GM06990 (cell line): Measurements from ENCODE around the gene PGA4.
"Not testable (repeated sequence)": the region's sequence is repeated elsewhere in the genome, so short reads cannot be mapped to it uniquely, and the experiment has no call there.

Experiments used
- DNase-seq: peaks from one replicate; pipeline ENCODE4 v3.0.0-alpha.2; 2011; ENCODE audit not compliant: insufficient read length; ENCODE audit errors: extremely low read depth
- H3K27me3 ChIP-seq: replicated peaks from 2 replicates; pipeline ENCODE4 v1.6.0; 2011; ENCODE audit warnings: low read length; ENCODE audit not compliant: control insufficient read depth, insufficient read depth
- H3K36me3 ChIP-seq: 2 replicates; pipeline ENCODE4 v1.5.1; 2011; ENCODE audit warnings: low read length; ENCODE audit not compliant: control insufficient read depth, insufficient read depth
- H3K4me3 ChIP-seq: replicated peaks from 2 replicates; pipeline ENCODE4 v1.5.1; 2011; ENCODE audit warnings: low read depth, mild to moderate bottlenecking, control low read depth, low read length
- TF ChIP-seq, protein P1 (sequence below): IDR thresholded peaks from 2 replicates; pipeline ENCODE4 v1.5.1; 2011; ENCODE audit warnings: low read length, control low read depth, mild to moderate bottlenecking, inconsistent platforms; ENCODE audit not compliant: insufficient read depth, poor library complexity, severe bottlenecking

Gene PGA4

DNA sequence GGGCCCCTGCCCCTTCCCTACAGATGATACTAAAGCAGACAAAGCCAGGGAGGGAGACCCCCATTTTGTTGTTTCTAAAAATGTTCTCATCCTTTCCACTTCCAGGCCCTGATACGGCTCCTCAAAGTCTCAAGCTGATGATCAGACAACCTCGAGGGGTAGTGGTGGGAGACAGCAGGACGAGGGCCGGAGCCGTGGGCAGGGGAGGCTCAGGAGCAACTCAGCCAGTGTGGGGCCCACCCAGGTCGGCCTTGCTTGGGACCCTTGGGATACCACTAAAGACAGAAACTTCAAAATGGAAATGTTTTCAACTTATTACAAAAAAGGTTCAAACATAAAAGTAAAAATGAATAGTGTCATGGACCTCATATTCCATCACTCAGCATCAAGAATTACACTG, 45.7 kb upstream of the PGA4 start:
- DNase-seq, result no peak

DNA sequence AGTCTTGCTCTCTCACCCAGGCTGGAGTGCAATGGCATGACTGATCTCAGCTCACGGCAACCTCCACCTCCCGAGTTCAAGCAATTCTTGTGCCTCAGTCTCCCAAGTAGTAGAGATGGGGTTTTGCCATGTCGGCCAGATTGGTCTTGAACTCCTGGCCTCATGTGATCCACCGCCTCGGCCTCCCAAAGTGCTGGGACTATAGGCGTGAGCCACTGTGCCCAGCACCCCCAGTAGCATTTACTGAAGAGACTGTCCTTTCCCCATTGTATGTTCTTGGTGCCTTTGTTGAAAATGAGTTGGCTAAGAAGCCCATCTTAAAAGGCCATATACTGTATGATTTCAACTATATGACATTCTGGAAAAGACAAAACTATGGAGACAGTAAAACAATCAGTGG, 41.9 kb upstream of the PGA4 start:
- DNase-seq, H3K36me3 ChIP-seq, H3K27me3 ChIP-seq, H3K4me3 ChIP-seq: not testable (repeated sequence)

More for the DNA sequence above, 45.7 kb upstream of the PGA4 start:
- Histone ChIP-seq H3K4me3 (no peak overlapping the region), H3K36me3 (no peaks in the 10 kb centered on the region), H3K27me3 (no peaks in the 10 kb centered on the region; the same call in none of the 2 replicates)
- TF ChIP-seq, protein P1, sequence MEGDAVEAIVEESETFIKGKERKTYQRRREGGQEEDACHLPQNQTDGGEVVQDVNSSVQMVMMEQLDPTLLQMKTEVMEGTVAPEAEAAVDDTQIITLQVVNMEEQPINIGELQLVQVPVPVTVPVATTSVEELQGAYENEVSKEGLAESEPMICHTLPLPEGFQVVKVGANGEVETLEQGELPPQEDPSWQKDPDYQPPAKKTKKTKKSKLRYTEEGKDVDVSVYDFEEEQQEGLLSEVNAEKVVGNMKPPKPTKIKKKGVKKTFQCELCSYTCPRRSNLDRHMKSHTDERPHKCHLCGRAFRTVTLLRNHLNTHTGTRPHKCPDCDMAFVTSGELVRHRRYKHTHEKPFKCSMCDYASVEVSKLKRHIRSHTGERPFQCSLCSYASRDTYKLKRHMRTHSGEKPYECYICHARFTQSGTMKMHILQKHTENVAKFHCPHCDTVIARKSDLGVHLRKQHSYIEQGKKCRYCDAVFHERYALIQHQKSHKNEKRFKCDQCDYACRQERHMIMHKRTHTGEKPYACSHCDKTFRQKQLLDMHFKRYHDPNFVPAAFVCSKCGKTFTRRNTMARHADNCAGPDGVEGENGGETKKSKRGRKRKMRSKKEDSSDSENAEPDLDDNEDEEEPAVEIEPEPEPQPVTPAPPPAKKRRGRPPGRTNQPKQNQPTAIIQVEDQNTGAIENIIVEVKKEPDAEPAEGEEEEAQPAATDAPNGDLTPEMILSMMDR, result no peak

- no peak overlapping the region for H3K4me3 ChIP-seq
- H3K36me3 ChIP-seq, result no peaks in the 10 kb centered on the region
- TF ChIP-seq, protein P1, result no peak
- no peaks in the 10 kb centered on the region for H3K27me3 ChIP-seq
- DNase-seq, result no peak
Observed at GRCh38 chr11:61181489-61181888, 40.7 kb upstream of the PGA4 start.

GRCh38 chr11:61183645-61184044, 38.5 kb upstream of the PGA4 start:
- no peak overlapping the region for H3K4me3 ChIP-seq

GRCh38 chr11:61186504-61186903, 35.6 kb upstream of the PGA4 start:
- Histone ChIP-seq H3K36me3 (no peaks in the 10 kb centered on the region), H3K4me3 (no peak overlapping the region), H3K27me3 (no peaks in the 10 kb centered on the region; the same call in 1 of the 2 replicates)
- no peak for DNase-seq
- TF ChIP-seq, protein P1, result no peak

More at GRCh38 chr11:61183645-61184044, 38.5 kb upstream of the PGA4 start:
- Histone ChIP-seq H3K36me3 (no peaks in the 10 kb centered on the region), H3K27me3 (no peaks in the 10 kb centered on the region)
- DNase-seq, result no peak
- TF ChIP-seq, protein P1, result no peak

DNA sequence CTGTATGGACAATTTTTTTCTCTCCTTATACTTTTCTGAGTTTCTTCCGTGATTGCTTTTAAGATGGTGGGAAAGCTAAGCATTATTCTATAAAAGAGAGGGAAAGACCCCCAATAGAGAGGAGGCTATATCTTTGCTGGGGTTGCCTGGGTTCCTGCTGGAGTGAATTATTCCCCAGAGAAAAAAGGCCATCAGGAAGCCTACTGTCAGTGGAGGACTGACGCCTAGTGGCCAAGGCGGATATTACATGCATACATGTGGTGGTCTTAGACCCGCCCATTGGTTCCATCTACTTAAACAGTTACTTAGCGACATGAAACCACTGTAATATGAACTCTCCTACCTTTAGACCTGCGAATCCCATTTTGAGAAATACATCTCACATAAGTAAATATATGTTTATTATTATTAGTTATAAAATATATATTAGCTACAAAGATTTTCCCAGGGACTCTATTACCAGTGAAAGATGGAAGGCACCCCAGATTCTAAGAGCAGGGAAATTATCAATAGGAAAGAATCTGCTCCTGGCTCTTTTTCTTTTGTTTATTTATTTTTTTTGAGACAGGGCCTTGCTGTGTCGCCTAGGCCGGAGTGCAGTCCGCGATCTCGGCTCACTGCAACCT, 34.5 kb upstream of the PGA4 start:
- Histone ChIP-seq H3K36me3 (no peaks in the 10 kb centered on the region), H3K4me3 (no peak overlapping the region), H3K27me3 (no peaks in the 10 kb centered on the region; the same call in 1 of the 2 replicates)
- DNase-seq, result no peak
- TF ChIP-seq, protein P1, result peak; percentile 93
